GM13976 (cell line): Measurements from ENCODE around the gene COL13A1.

Experiments
- DNase-seq: peaks from one replicate; pipeline ENCODE4 v3.0.0; 2012; ENCODE audit warnings: low spot score
- in situ Hi-C: fragments of 300-500 bp; cut with MboI; formaldehyde crosslinking; loops from one replicate; pipeline ENCODE4 v1.12.0; 2022; ENCODE audit warnings: low sequenced_read_pairs, mixed read lengths, inconsistent platforms; ENCODE audit not compliant: unreplicated experiment
- TF ChIP-seq, protein P1 (sequence below): IDR thresholded peaks from 2 replicates; pipeline ENCODE4 v1.5.1; 2012; ENCODE audit warnings: borderline replicate concordance, mild to moderate bottlenecking; ENCODE audit not compliant: insufficient read depth; ENCODE audit errors: extremely low read depth, missing control alignments, control extremely low read depth

The COL13A1 gene

DNA sequence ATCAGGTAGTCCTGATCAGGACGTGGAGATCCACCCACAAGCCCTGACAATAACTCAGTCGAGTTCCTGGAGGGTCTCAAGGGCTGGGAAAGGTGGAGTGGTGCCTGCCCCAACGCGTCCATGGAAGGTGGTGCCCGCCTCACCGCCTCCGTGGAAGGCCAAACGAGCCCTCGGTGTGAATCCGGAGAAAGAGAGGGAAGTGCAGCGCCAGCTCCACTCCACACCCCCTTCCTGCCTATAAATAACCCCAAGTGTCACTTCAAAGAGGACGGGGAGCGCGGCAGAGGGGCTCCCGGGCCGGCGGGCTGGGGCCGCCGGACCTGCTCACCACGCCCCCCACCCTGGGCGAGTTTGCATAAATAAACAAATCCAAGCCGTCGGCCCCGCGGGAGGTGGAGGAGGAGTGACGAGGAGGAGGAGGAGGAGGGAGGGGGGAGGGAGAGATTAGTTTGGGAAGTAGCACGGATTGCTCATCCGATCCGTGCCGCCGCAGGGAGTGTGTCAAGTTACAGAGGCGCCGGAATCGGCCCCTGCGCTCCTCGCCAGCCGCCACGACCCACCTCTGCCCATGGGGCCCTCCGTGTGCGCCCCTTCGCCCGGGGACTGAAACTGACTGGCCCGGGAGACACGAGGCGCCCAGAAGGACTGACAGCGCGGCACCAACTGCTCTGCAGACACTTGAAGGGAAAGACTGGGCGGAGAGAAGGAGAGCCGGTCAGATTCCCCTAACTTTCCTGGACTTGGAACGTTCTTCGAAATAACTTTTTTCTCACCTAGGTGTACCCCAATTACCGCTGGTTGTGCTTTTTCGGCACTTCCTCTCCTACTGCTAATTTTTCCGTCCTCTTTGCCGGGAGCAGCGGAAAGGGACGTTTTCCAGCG, at the start of gene COL13A1:
Gene COL13A1 (plus strand): TSS at position 473 of the 882 bp plus-strand sequence. CDS start 518 bp downstream, outside the sequence.
- no peak for DNase-seq
- TF ChIP-seq, protein P1, sequence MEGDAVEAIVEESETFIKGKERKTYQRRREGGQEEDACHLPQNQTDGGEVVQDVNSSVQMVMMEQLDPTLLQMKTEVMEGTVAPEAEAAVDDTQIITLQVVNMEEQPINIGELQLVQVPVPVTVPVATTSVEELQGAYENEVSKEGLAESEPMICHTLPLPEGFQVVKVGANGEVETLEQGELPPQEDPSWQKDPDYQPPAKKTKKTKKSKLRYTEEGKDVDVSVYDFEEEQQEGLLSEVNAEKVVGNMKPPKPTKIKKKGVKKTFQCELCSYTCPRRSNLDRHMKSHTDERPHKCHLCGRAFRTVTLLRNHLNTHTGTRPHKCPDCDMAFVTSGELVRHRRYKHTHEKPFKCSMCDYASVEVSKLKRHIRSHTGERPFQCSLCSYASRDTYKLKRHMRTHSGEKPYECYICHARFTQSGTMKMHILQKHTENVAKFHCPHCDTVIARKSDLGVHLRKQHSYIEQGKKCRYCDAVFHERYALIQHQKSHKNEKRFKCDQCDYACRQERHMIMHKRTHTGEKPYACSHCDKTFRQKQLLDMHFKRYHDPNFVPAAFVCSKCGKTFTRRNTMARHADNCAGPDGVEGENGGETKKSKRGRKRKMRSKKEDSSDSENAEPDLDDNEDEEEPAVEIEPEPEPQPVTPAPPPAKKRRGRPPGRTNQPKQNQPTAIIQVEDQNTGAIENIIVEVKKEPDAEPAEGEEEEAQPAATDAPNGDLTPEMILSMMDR: no peak
- in situ Hi-C loops: no loop called here

DNA sequence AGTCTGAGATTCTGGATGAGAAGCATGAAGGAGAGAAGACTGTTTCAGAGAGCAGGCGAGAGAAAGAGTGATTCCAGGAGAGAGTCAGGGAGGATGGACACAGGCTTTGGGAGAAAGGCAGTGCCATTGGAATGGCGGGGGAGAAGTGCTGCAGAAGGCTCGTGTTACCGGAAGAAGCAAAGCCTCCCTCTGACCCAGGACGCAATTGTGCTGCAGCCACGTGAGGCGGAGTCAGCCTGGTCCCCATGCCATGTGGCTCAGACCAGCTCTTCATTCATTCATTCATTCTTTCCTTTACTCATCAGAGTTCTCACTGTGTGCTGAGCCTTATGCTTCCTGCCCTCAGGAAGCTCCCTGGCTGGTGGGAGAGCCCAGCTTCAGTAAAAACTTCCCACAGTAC, 49.2 kb upstream of the COL13A1 start:
- in situ Hi-C loops: no loop called here
- DNase-seq: no peak
- TF ChIP-seq, protein P1: no peak

DNA sequence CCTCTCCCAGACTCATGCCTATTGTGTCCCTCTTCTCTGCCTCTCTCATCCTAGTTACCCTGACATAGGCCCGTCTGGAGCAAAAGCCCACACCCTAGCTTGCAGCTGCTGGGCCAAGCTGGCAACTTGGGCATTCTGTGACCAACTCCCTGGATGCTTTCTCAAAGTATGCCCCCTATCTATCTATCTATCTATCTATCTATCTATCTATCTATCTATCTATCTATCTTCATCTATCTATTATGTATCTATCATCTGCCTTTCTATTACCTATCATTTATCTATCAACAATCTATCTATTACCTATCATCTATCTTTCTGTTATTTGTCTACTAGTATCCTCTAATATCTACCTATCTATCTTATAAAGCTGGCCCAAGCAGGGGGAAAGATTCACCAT, 45.4 kb upstream of the COL13A1 start:
- TF ChIP-seq, protein P1: no peak
- in situ Hi-C loops: no loop called here
- DNase-seq: no peak

DNA sequence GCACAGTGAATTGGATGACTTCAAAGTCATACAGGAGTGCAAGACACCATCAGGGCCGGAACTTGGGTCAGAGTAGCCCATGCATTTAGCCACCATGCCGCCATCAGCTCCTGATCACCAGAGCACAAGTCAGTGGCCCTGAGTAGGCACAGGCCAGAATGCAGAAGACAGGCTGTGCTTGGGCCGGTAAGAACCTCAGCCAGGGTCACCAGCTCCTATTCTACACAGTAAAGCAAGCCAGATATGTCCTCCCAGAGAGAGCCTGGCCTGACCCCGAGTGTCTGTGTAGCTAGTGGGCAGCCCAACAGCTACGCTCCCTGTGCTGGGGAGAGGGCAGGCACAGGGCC, 44.5 kb upstream of the COL13A1 start:
- TF ChIP-seq, protein P1: no peak
- no peak for DNase-seq
- in situ Hi-C loops: no loop called here

DNA sequence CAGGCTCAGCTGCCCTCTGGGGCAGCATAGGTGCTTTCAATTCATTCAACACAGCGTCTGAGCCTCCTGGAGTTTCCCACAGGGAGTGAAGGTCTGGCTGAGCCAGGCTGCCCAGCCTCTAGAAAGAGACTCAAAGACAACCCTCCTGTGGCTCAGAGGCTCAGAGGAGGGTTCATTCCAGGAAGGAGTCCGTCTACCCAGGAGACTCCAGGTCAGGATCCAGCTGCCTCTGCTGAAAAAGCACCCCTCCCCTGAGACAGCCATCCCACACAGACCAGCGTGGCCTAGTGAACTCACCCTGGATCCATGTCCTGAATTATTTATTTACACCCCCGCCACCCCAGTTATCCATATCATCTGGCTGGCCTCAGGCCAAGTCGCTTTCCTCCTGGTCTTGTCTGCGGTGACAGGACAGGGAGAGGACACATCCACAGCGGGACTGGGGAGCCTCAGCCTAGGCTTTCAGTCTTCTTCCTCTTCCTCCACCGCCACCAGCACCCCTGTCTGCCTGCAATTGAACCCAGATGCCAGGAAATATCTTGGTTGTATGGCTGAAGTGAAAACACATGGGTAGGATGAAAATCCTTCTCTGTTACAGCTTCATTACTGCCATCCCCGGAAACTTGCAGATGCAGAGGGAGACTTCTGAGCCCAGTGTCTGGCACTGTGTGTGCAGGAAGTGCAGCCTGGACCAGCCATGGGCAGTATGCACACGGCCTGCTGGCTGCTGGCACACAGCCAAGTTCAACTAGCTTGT, 44.0 kb upstream of the COL13A1 start:
- TF ChIP-seq, protein P1: no peak
- no peak for DNase-seq
- in situ Hi-C loops: no loop called here

DNA sequence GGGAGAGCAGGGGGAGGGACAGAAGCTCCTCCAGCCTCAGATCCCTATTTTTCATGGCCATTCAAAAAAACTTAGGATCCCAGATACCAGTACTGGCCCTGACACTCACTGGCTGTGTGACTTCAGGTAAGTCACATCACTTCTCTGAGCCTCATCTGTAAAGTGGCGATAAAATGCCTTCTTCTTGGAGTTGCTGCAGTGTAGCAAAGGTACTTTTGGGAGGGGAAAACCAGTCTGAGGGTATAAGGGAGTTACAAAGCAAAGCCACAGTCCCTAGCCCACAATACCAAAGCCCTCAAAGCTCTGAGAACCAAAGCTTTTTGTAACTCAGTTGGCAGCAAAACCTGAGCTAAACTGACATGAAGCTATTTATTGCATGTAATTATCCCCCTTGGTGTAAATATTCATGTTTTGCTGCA, 43.4 kb upstream of the COL13A1 start:
- in situ Hi-C loops: no loop called here
- DNase-seq: no peak

More for the DNA sequence above, 43.4 kb upstream of the COL13A1 start:
- TF ChIP-seq, protein P1: no peak
